Fibroblast of lung (primary cell): ENCODE measurements around the gene KCNJ2. TPM values are rescaled to one million over a fixed set of nuclear protein-coding genes. Genes with fewer than 3 reads are reported as not detected.

ENCODE experiments used
- DNase-seq, 2 donors: peaks; one replicate each; pipeline versions ENCODE4 v3.0.0 to v3.0.0-alpha.2; 2010; ENCODE audit warnings: low read depth in 2 of 2
- H2AFZ ChIP-seq: 2 replicates; pipeline ENCODE4 v1.5.1; 2012; ENCODE audit warnings: low read length, control low read depth, inconsistent platforms
- H3K27ac ChIP-seq: 2 replicates; pipeline ENCODE4 v1.5.1; 2011; ENCODE audit warnings: low read length, control low read depth; ENCODE audit not compliant: insufficient read depth
- H3K27me3 ChIP-seq: 2 replicates; pipeline ENCODE4 v1.5.1; 2011; ENCODE audit warnings: mild to moderate bottlenecking, low read length; ENCODE audit not compliant: control insufficient read depth, insufficient read depth
- H3K36me3 ChIP-seq: 2 replicates; pipeline ENCODE4 v1.5.1; 2011; ENCODE audit warnings: low read length; ENCODE audit not compliant: control insufficient read depth, insufficient read depth
- H3K4me1 ChIP-seq: 2 replicates; pipeline ENCODE4 v1.5.1; 2011; ENCODE audit warnings: low read length; ENCODE audit not compliant: control insufficient read depth, insufficient read depth; ENCODE audit errors: extremely low read depth
- H3K4me2 ChIP-seq: 2 replicates; pipeline ENCODE4 v1.5.1; 2011; ENCODE audit warnings: low read length, control low read depth; ENCODE audit not compliant: insufficient read depth; ENCODE audit errors: extremely low read depth
- H3K4me3 ChIP-seq, 4 experiments: fragments of 200-600 bp in 1 of 4; sonication (generic) in 1 of 4; replicated peaks in 1 of 4; 2 replicates each; pipeline ENCODE4 v1.5.1; 2011 to 2016; ENCODE audit warnings: low read length in 4 of 4, low read depth in 3 of 4, mild to moderate bottlenecking in 3 of 4, control low read depth in 2 of 4, inconsistent platforms in 1 of 4, mixed read lengths in 1 of 4; ENCODE audit not compliant: insufficient read depth in 1 of 4; ENCODE audit errors: control extremely low read depth in 1 of 4
- H3K79me2 ChIP-seq: 2 replicates; pipeline ENCODE4 v1.5.1; 2012; ENCODE audit warnings: mild to moderate bottlenecking, low read length, inconsistent platforms; ENCODE audit not compliant: control insufficient read depth, insufficient read depth
- H3K9ac ChIP-seq: 2 replicates; pipeline ENCODE4 v1.5.1; 2011; ENCODE audit warnings: mild to moderate bottlenecking, low read length, control low read depth; ENCODE audit not compliant: insufficient read depth
- H3K9me3 ChIP-seq: 2 replicates; pipeline ENCODE4 v1.5.1; 2012; ENCODE audit warnings: low read depth, low read length; ENCODE audit not compliant: control insufficient read depth, insufficient read depth
- H4K20me1 ChIP-seq: 2 replicates; pipeline ENCODE4 v1.5.1; 2011; ENCODE audit warnings: low read length; ENCODE audit not compliant: control insufficient read depth, insufficient read depth; ENCODE audit errors: extremely low read depth
- CTCF ChIP-seq, 2 donors: IDR thresholded peaks in 1 of 2; conservative IDR thresholded peaks in 1 of 2; 1 replicate in 1 of 2; 2 replicates in 1 of 2; pipeline ENCODE4 v1.5.1; 2011 to 2012; ENCODE audit warnings: low read length in 2 of 2, control low read depth in 1 of 2, inconsistent platforms in 1 of 2, low read depth in 1 of 2, mild to moderate bottlenecking in 1 of 2
- EZH2 ChIP-seq: IDR thresholded peaks from 2 replicates; pipeline ENCODE4 v1.5.1; 2012; ENCODE audit warnings: low read length, control low read depth, mild to moderate bottlenecking; ENCODE audit errors: missing control alignments
- polyA plus RNA-seq, 2 donors: library from polyadenylated mRNA; depleted of rRNA in 1 of 2; stranded (reverse) in 1 of 2; unstranded in 1 of 2; fragments of >200 nt; gene quantifications; 2 replicates each; pipeline ENCODE4 v1.2.1, GENCODE V29; 2011 to 2012; ENCODE audit warnings: missing spikeins in 1 of 2
- total RNA-seq: library from RNA; depleted of rRNA; stranded (reverse); fragments of >200 nt; gene quantifications from 2 replicates; pipeline ENCODE4 v1.2.1, GENCODE V29; 2014

KCNJ2 gene
- total and polyA plus RNA-seq, 2 donors (not counting 1 experiment from before 2014, with no cell fraction given) = 6.6 to 48.1 TPM

GRCh38 chr17:70138291-70138865 is 31.0 kb upstream of the KCNJ2 start:
- Histone ChIP-seq H3K9ac (peak overlapping the region; percentile 10), H3K27ac (peak overlapping the region; percentile 87), H4K20me1 (no peaks in the 10 kb centered on the region), H3K36me3 (no peaks in the 10 kb centered on the region), H3K9me3 (no peaks in the 10 kb centered on the region), H3K27me3 (no peaks in the 10 kb centered on the region), H3K4me1 (peaks cover 11% of the 10 kb centered on the region), H2AFZ (no peak overlapping the region), H3K4me3 (peak overlapping the region in 2 of 4 experiments; percentile 47 to 72), H3K4me2 (no peak overlapping the region), H3K79me2 (no peaks in the 10 kb centered on the region)
- TF ChIP-seq EZH2 (no peak), CTCF (conservative IDR thresholded peaks at IDR 0.05 in 1 of 2, IDR thresholded peaks at IDR 0.05 in 1 of 2; ENCODE audit: low read depth in 1 of 2, low read length in 2 of 2) (no peak)
- DNase-seq = peak in 1 of 2 donors; percentile 88

DNA sequence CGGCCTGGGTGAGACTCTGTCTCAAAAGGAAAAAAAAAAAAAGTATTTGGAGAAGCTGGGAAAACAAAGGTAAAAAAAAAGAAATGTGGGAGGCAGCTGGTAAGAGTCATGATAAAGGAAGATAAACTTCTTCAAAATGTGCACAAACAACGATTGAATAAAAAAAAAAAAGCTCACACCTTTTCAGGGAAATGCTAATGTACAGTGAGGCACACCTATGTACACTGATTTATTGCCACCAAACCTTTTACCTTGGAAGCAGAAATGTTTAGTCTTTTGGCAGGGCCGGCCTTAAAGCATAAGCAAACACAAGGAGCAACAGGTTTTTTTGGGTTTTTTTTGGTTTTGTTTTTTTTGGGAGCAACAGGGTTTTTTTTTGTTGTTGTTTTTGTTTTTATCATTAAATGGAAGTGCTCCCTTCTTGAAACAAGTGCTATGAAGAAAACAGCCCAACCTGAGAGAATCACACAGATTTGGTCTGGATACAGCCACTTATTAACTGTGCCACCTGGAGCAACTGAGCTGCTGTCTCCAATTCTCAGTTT is 29.8 kb upstream of the KCNJ2 start:
- Histone ChIP-seq H4K20me1 (no peaks in the 10 kb centered on the region), H3K27me3 (no peaks in the 10 kb centered on the region), H3K4me1 (peaks cover 11% of the 10 kb centered on the region), H3K79me2 (no peaks in the 10 kb centered on the region), H3K4me3 (no peak overlapping the region), H3K36me3 (no peaks in the 10 kb centered on the region), H2AFZ (no peak overlapping the region), H3K9ac (no peak overlapping the region), H3K9me3 (no peaks in the 10 kb centered on the region), H3K4me2 (no peak overlapping the region), H3K27ac (no peak overlapping the region)
- TF ChIP-seq EZH2 (no peak), CTCF (conservative IDR thresholded peaks at IDR 0.05 in 1 of 2, IDR thresholded peaks at IDR 0.05 in 1 of 2; ENCODE audit: low read depth in 1 of 2, low read length in 2 of 2) (no peak)
- no peak for DNase-seq

DNA sequence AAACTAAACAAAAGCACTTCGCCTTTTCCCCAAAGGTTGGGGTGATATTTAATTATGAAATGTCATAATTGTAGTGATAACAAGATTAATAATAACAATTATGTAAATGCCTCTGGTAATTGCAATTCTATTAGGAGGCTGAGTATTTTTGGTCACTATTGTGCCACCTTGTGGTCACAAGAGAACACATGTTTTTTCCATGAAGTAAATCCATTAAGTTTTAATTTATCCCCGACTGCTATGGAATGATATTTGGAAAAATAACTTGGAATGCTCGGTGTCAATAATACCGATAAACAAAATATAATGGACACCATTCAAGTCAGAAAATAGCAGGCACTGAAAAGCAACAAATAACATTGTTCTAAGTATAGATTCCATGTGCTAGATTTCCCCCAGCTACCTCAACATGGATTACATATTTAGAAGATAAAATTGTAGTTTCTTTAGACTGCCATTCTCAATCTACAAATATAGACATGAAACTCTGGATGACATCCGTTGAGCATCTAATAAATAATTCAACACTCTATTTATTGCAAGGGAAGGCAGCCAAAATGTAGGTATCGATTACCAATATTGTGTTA is 25.0 kb upstream of the KCNJ2 start:
- no peak overlapping the region for H2AFZ ChIP-seq
- DNase-seq = peak; percentile 43 to 73

More for the DNA sequence above, 25.0 kb upstream of the KCNJ2 start:
- no peaks in the 10 kb centered on the region for H3K79me2 ChIP-seq
- no peak overlapping the region for H3K4me2 ChIP-seq
- no peak overlapping the region for H3K27ac ChIP-seq
- no peak overlapping the region for H3K4me3 ChIP-seq
- H4K20me1 ChIP-seq = no peaks in the 10 kb centered on the region
- no peak overlapping the region for H3K9ac ChIP-seq
- no peaks in the 10 kb centered on the region for H3K36me3 ChIP-seq
- TF ChIP-seq EZH2 = no peak
- TF ChIP-seq CTCF (conservative IDR thresholded peaks at IDR 0.05 in 1 of 2, IDR thresholded peaks at IDR 0.05 in 1 of 2; ENCODE audit: low read depth in 1 of 2, low read length in 2 of 2) = peak in 1 of 2 donors; percentile 55
- no peaks in the 10 kb centered on the region for H3K4me1 ChIP-seq
- no peaks in the 10 kb centered on the region for H3K9me3 ChIP-seq
- no peaks in the 10 kb centered on the region for H3K27me3 ChIP-seq
